Measurements from ENCODE around the gene ITPKC.
"Not testable (repeated sequence)": the region's sequence is repeated elsewhere in the genome, so short reads cannot be mapped to it uniquely, and the experiment has no call there.

ITPKC gene

GRCh38 chr19:40763526-40763925, 46.6 kb downstream of the ITPKC start:
- Histone ChIP-seq H3K4me2 (ENCODE audit: insufficient read depth, low read length) (no peak overlapping the region), H3K9me3 (ENCODE audit: insufficient read depth, low read length, severe bottlenecking) (no peaks in the 10 kb centered on the region), H4K20me1 (ENCODE audit: insufficient read depth, low read length) (peaks cover 64% of the 10 kb centered on the region), H2AFZ (ENCODE audit: low read depth, low read length) (no peak overlapping the region), H3K4me3 (ENCODE audit: low read depth in 1 of 2, low read length in 2 of 2) (no peak overlapping the region), H3K27me3 (ENCODE audit: insufficient read depth, low read length, poor library complexity) (no peaks in the 10 kb centered on the region), H3K79me2 (ENCODE audit: insufficient read depth, low read length) (peaks cover 28% of the 10 kb centered on the region; the same call in 1 of the 2 replicates), H3K27ac (ENCODE audit: low read length) (no peak overlapping the region), H3K4me1 (ENCODE audit: insufficient read depth, low read length) (no peaks in the 10 kb centered on the region), H3K36me3 (ENCODE audit: insufficient read depth, low read length) (peaks cover 82% of the 10 kb centered on the region), H3K9ac (ENCODE audit: low read depth, low read length) (no peak overlapping the region)
- DNase-seq: no peak
- ATAC-seq (ENCODE audit: insufficient read depth, low read depth): no peak
- TF ChIP-seq EZH2 (IDR thresholded peaks at IDR 0.05; ENCODE audit: borderline replicate concordance, low read depth, low read length, severe bottlenecking) (no peak), CTCF (IDR thresholded peaks at IDR 0.05; ENCODE audit: borderline replicate concordance, extremely low read depth, low read length, poor library complexity, severe bottlenecking) (no peak)

- Histone ChIP-seq H4K20me1 (ENCODE audit: insufficient read depth, low read length) (peaks cover 62% of the 10 kb centered on the region), H3K4me2 (ENCODE audit: insufficient read depth, low read length) (no peak overlapping the region), H3K4me3 (ENCODE audit: low read depth in 1 of 2, low read length in 2 of 2) (no peak overlapping the region), H3K27ac (ENCODE audit: low read length) (no peak overlapping the region), H3K27me3 (ENCODE audit: insufficient read depth, low read length, poor library complexity) (no peaks in the 10 kb centered on the region), H3K9ac (ENCODE audit: low read depth, low read length) (no peak overlapping the region), H3K36me3 (ENCODE audit: insufficient read depth, low read length) (peaks cover 77% of the 10 kb centered on the region), H3K79me2 (ENCODE audit: insufficient read depth, low read length) (peaks cover 26% of the 10 kb centered on the region; the same call in 1 of the 2 replicates), H2AFZ (ENCODE audit: low read depth, low read length) (no peak overlapping the region), H3K9me3 (ENCODE audit: insufficient read depth, low read length, severe bottlenecking) (no peaks in the 10 kb centered on the region), H3K4me1 (ENCODE audit: insufficient read depth, low read length) (no peaks in the 10 kb centered on the region)
- ATAC-seq (ENCODE audit: insufficient read depth, low read depth) (no peak), DNase-seq (no peak)
- TF ChIP-seq CTCF (IDR thresholded peaks at IDR 0.05; ENCODE audit: borderline replicate concordance, extremely low read depth, low read length, poor library complexity, severe bottlenecking) (no peak), EZH2 (IDR thresholded peaks at IDR 0.05; ENCODE audit: borderline replicate concordance, low read depth, low read length, severe bottlenecking) (no peak)
These were observed 47.1 kb downstream of the ITPKC start for GRCh38 chr19:40763963-40764362.

GRCh38 chr19:40766385-40766784, 49.5 kb downstream of the ITPKC start:
- not testable (repeated sequence) for H3K27me3 ChIP-seq (ENCODE audit: insufficient read depth, low read length, poor library complexity); H3K9ac ChIP-seq (ENCODE audit: low read depth, low read length); H3K4me2 ChIP-seq (ENCODE audit: insufficient read depth, low read length); H3K27ac ChIP-seq (ENCODE audit: low read length); H2AFZ ChIP-seq (ENCODE audit: low read depth, low read length); H3K9me3 ChIP-seq (ENCODE audit: insufficient read depth, low read length, severe bottlenecking); H3K79me2 ChIP-seq (ENCODE audit: insufficient read depth, low read length); H3K4me3 ChIP-seq (ENCODE audit: low read depth in 1 of 2, low read length in 2 of 2); DNase-seq; ATAC-seq (ENCODE audit: insufficient read depth, low read depth); H3K4me1 ChIP-seq (ENCODE audit: insufficient read depth, low read length)
- peaks cover 44% of the 10 kb centered on the region for H4K20me1 ChIP-seq (ENCODE audit: insufficient read depth, low read length)
- peaks cover 54% of the 10 kb centered on the region for H3K36me3 ChIP-seq (ENCODE audit: insufficient read depth, low read length)

GRCh38 chr19:40768869-40769268, 52.0 kb downstream of the ITPKC start:
- no peak overlapping the region for H2AFZ ChIP-seq (ENCODE audit: low read depth, low read length)
- ATAC-seq (ENCODE audit: insufficient read depth, low read depth): no peak
- DNase-seq: no peak
- H3K27ac ChIP-seq (ENCODE audit: low read length): no peak overlapping the region
- H3K36me3 ChIP-seq (ENCODE audit: insufficient read depth, low read length): peaks cover 29% of the 10 kb centered on the region
- no peaks in the 10 kb centered on the region for H3K27me3 ChIP-seq (ENCODE audit: insufficient read depth, low read length, poor library complexity)
- peaks cover 21% of the 10 kb centered on the region; the same call in 1 of the 2 replicates for H4K20me1 ChIP-seq (ENCODE audit: insufficient read depth, low read length)
- H3K9ac ChIP-seq (ENCODE audit: low read depth, low read length): no peak overlapping the region
- TF ChIP-seq EZH2 (IDR thresholded peaks at IDR 0.05; ENCODE audit: borderline replicate concordance, low read depth, low read length, severe bottlenecking) (no peak), CTCF (IDR thresholded peaks at IDR 0.05; ENCODE audit: borderline replicate concordance, extremely low read depth, low read length, poor library complexity, severe bottlenecking) (no peak)
- no peaks in the 10 kb centered on the region for H3K4me1 ChIP-seq (ENCODE audit: insufficient read depth, low read length)
- no peak overlapping the region for H3K4me3 ChIP-seq (ENCODE audit: low read depth in 1 of 2, low read length in 2 of 2)
- no peaks in the 10 kb centered on the region for H3K79me2 ChIP-seq (ENCODE audit: insufficient read depth, low read length)
- no peak overlapping the region for H3K4me2 ChIP-seq (ENCODE audit: insufficient read depth, low read length)
- H3K9me3 ChIP-seq (ENCODE audit: insufficient read depth, low read length, severe bottlenecking): no peaks in the 10 kb centered on the region

GRCh38 chr19:40771101-40771862, 54.4 kb downstream of the ITPKC start:
- not testable (repeated sequence) for H3K4me2 ChIP-seq (ENCODE audit: insufficient read depth, low read length); H3K4me1 ChIP-seq (ENCODE audit: insufficient read depth, low read length); H3K27ac ChIP-seq (ENCODE audit: low read length); H4K20me1 ChIP-seq (ENCODE audit: insufficient read depth, low read length); H3K36me3 ChIP-seq (ENCODE audit: insufficient read depth, low read length); H3K9me3 ChIP-seq (ENCODE audit: insufficient read depth, low read length, severe bottlenecking); H3K4me3 ChIP-seq (ENCODE audit: low read depth in 1 of 2, low read length in 2 of 2); H3K27me3 ChIP-seq (ENCODE audit: insufficient read depth, low read length, poor library complexity); H3K79me2 ChIP-seq (ENCODE audit: insufficient read depth, low read length); H3K9ac ChIP-seq (ENCODE audit: low read depth, low read length); H2AFZ ChIP-seq (ENCODE audit: low read depth, low read length)
- peak; percentile 60 for DNase-seq
- ATAC-seq (ENCODE audit: insufficient read depth, low read depth): peak; percentile 66
